ENCODE data around the gene EHBP1.

Gene EHBP1

DNA sequence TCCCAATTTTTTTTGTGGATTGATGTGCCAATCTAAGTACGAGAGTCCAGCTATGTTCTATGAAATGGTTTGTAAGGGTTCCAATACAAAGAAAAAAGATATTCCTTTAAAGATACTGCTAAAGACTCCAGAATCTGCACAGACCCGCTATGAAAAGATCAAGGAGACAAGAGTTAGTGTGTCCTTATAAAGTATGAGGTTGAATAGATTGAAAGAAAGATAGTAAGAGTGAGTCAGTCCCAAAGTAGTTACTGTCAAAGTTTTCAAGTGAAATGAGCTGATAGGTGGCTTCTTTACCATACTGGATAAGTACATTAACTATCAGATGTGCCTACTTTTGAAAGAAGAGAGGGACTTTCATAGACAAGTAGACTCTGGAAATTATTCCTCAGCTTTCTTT lies 17.9 kb upstream of the EHBP1 start:
- H3K4ac ChIP-seq (ENCODE audit: low read depth, low read length) = no peak overlapping the region
- H2AFZ ChIP-seq (ENCODE audit: insufficient read depth, low read length, poor library complexity) = no peak overlapping the region
- DNase-seq = peak in 1 of 2 donors; percentile 72
- H3K27ac ChIP-seq (ENCODE audit: low read depth, low read length) = no peak overlapping the region
- H2AK5ac ChIP-seq (ENCODE audit: low read length) = no peak overlapping the region
- no peak overlapping the region for H2BK12ac ChIP-seq (ENCODE audit: low read length)
- no peak overlapping the region for H2BK120ac ChIP-seq (ENCODE audit: insufficient read depth, low read length, poor library complexity)
- no peak overlapping the region for H3K23ac ChIP-seq (ENCODE audit: low read length)
- no peak overlapping the region for H2BK5ac ChIP-seq (ENCODE audit: low read depth, low read length, poor library complexity)
- no CpG with 5 or more reads among the region's 2 CpGs for WGBS (ENCODE audit: extremely low coverage, insufficient coverage, insufficient read length)
- H3K14ac ChIP-seq (ENCODE audit: low read length) = no peak overlapping the region
- no peak overlapping the region for H4K91ac ChIP-seq (ENCODE audit: low read depth, low read length)
- no peaks in the 10 kb centered on the region for H3K79me2 ChIP-seq (ENCODE audit: control insufficient read depth, insufficient read depth, low read length, poor library complexity)
- H4K12ac ChIP-seq (ENCODE audit: low read depth, low read length) = no peak overlapping the region
- H3K79me1 ChIP-seq (ENCODE audit: low read length) = no peaks in the 10 kb centered on the region
- H3K18ac ChIP-seq (ENCODE audit: low read length) = no peak overlapping the region
- no peaks in the 10 kb centered on the region for H3K27me3 ChIP-seq (ENCODE audit: insufficient read depth, low read length)
- H3K4me2 ChIP-seq (ENCODE audit: low read length) = no peak overlapping the region
- no peak overlapping the region for H4K8ac ChIP-seq (ENCODE audit: low read depth, low read length)
- H3K36me3 ChIP-seq (ENCODE audit: control insufficient read depth in 1 of 2, insufficient read depth in 2 of 2, low read length in 2 of 2) = no peaks in the 10 kb centered on the region
- no peak overlapping the region for H3K4me3 ChIP-seq (ENCODE audit: low read depth, low read length)
- H3K9ac ChIP-seq (ENCODE audit: low read length) = no peak overlapping the region
- no peaks in the 10 kb centered on the region for H3K9me3 ChIP-seq (ENCODE audit: insufficient read depth, low read depth, low read length)
- H3K4me1 ChIP-seq (ENCODE audit: control insufficient read depth in 1 of 2, insufficient read depth in 2 of 2, low read length in 2 of 2) = no peaks in the 10 kb centered on the region

DNA sequence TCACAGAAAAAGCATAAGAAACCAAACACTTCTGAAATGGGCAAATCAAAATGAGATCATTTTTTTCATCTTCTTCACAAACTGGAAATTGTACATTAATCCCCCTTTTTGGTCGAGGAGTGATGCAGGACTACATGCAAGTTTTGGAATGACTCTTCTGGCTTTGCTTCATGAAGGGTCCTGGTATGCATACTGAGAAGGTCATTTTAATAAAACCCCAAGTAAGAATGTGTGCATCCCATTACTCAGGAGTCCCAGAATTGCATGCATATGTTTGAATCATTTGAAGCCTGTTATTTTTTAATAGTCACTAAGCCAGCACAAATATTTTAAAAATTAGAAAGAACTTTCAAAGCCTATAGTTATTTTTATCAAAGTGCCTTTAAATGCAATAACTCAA lies 16.7 kb upstream of the EHBP1 start:
- Histone ChIP-seq H3K27ac (ENCODE audit: low read depth, low read length) (no peak overlapping the region), H3K18ac (ENCODE audit: low read length) (no peak overlapping the region), H3K79me2 (ENCODE audit: control insufficient read depth, insufficient read depth, low read length, poor library complexity) (no peaks in the 10 kb centered on the region), H3K9me3 (ENCODE audit: insufficient read depth, low read depth, low read length) (no peaks in the 10 kb centered on the region), H3K23ac (ENCODE audit: low read length) (no peak overlapping the region), H3K4me1 (ENCODE audit: control insufficient read depth in 1 of 2, insufficient read depth in 2 of 2, low read length in 2 of 2) (no peaks in the 10 kb centered on the region), H3K36me3 (ENCODE audit: control insufficient read depth in 1 of 2, insufficient read depth in 2 of 2, low read length in 2 of 2) (no peaks in the 10 kb centered on the region), H4K8ac (ENCODE audit: low read depth, low read length) (no peak overlapping the region), H3K14ac (ENCODE audit: low read length) (no peak overlapping the region), H2AFZ (ENCODE audit: insufficient read depth, low read length, poor library complexity) (no peak overlapping the region), H3K4me2 (ENCODE audit: low read length) (no peak overlapping the region), H3K4ac (ENCODE audit: low read depth, low read length) (no peak overlapping the region), H3K27me3 (ENCODE audit: insufficient read depth, low read length) (no peaks in the 10 kb centered on the region), H2BK12ac (ENCODE audit: low read length) (no peak overlapping the region), H3K4me3 (ENCODE audit: low read depth, low read length) (no peak overlapping the region), H3K79me1 (ENCODE audit: low read length) (no peaks in the 10 kb centered on the region), H2AK5ac (ENCODE audit: low read length) (no peak overlapping the region), H4K91ac (ENCODE audit: low read depth, low read length) (no peak overlapping the region), H2BK5ac (ENCODE audit: low read depth, low read length, poor library complexity) (no peak overlapping the region), H4K12ac (ENCODE audit: low read depth, low read length) (no peak overlapping the region), H2BK120ac (ENCODE audit: insufficient read depth, low read length, poor library complexity) (no peak overlapping the region), H3K9ac (ENCODE audit: low read length) (no peak overlapping the region)
- no CpG with 5 or more reads among the region's 1 CpG for WGBS (ENCODE audit: extremely low coverage, insufficient coverage, insufficient read length)
- no peak for DNase-seq

DNA sequence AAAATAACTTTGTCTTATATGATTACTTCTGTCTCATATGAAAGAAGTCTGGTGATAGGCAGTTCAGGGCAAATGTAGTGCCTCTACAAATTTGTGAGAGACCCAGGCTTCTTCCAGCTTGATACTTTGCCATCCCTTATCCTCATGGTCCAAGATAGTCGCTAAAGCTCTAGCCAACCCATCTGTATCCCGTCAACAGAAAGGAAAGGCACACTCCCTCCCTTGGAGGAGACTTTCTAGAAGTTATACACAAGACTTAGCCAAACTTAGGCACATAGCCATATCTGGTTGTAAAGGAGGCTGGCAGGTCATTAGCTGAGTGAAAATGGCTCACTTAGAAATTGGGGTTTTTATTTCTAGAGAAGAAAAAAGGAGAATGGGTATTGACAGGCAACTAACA lies 14.3 kb upstream of the EHBP1 start:
- Histone ChIP-seq H3K23ac (ENCODE audit: low read length) (no peak overlapping the region), H3K4me3 (ENCODE audit: low read depth, low read length) (no peak overlapping the region), H4K12ac (ENCODE audit: low read depth, low read length) (no peak overlapping the region), H2BK120ac (ENCODE audit: insufficient read depth, low read length, poor library complexity) (no peak overlapping the region), H3K79me2 (ENCODE audit: control insufficient read depth, insufficient read depth, low read length, poor library complexity) (no peaks in the 10 kb centered on the region), H3K79me1 (ENCODE audit: low read length) (no peaks in the 10 kb centered on the region), H3K4ac (ENCODE audit: low read depth, low read length) (no peak overlapping the region), H2BK5ac (ENCODE audit: low read depth, low read length, poor library complexity) (peak overlapping the region; percentile 19), H3K36me3 (ENCODE audit: control insufficient read depth in 1 of 2, insufficient read depth in 2 of 2, low read length in 2 of 2) (no peaks in the 10 kb centered on the region), H3K14ac (ENCODE audit: low read length) (no peak overlapping the region), H3K4me2 (ENCODE audit: low read length) (no peak overlapping the region), H2AFZ (ENCODE audit: insufficient read depth, low read length, poor library complexity) (no peak overlapping the region), H4K91ac (ENCODE audit: low read depth, low read length) (no peak overlapping the region), H3K27me3 (ENCODE audit: insufficient read depth, low read length) (no peaks in the 10 kb centered on the region), H3K27ac (ENCODE audit: low read depth, low read length) (no peak overlapping the region), H3K9ac (ENCODE audit: low read length) (no peak overlapping the region), H3K9me3 (ENCODE audit: insufficient read depth, low read depth, low read length) (no peaks in the 10 kb centered on the region), H3K18ac (ENCODE audit: low read length) (no peak overlapping the region), H4K8ac (ENCODE audit: low read depth, low read length) (no peak overlapping the region), H3K4me1 (ENCODE audit: control insufficient read depth in 1 of 2, insufficient read depth in 2 of 2, low read length in 2 of 2) (no peaks in the 10 kb centered on the region), H2BK12ac (ENCODE audit: low read length) (no peak overlapping the region), H2AK5ac (ENCODE audit: low read length) (peak overlapping the region; percentile 18)
- no peak for DNase-seq
- WGBS (ENCODE audit: extremely low coverage, insufficient coverage, insufficient read length) = no CpG with 5 or more reads among the region's 2 CpGs

- H3K27ac ChIP-seq (ENCODE audit: low read depth, low read length) = no peak overlapping the region
- H3K23ac ChIP-seq (ENCODE audit: low read length) = no peak overlapping the region
- no peaks in the 10 kb centered on the region for H3K27me3 ChIP-seq (ENCODE audit: insufficient read depth, low read length)
- H2BK12ac ChIP-seq (ENCODE audit: low read length) = no peak overlapping the region
- H3K4me1 ChIP-seq (ENCODE audit: control insufficient read depth in 1 of 2, insufficient read depth in 2 of 2, low read length in 2 of 2) = no peaks in the 10 kb centered on the region
- no peak overlapping the region for H2AK5ac ChIP-seq (ENCODE audit: low read length)
- H4K12ac ChIP-seq (ENCODE audit: low read depth, low read length) = no peak overlapping the region
- H4K8ac ChIP-seq (ENCODE audit: low read depth, low read length) = no peak overlapping the region
- DNase-seq = no peak
- no peak overlapping the region for H3K18ac ChIP-seq (ENCODE audit: low read length)
- H3K9me3 ChIP-seq (ENCODE audit: insufficient read depth, low read depth, low read length) = no peaks in the 10 kb centered on the region
- no peaks in the 10 kb centered on the region for H3K79me1 ChIP-seq (ENCODE audit: low read length)
- H3K4me2 ChIP-seq (ENCODE audit: low read length) = no peak overlapping the region
- no peak overlapping the region for H3K4ac ChIP-seq (ENCODE audit: low read depth, low read length)
- no peak overlapping the region for H4K91ac ChIP-seq (ENCODE audit: low read depth, low read length)
- H3K79me2 ChIP-seq (ENCODE audit: control insufficient read depth, insufficient read depth, low read length, poor library complexity) = no peaks in the 10 kb centered on the region
- H2AFZ ChIP-seq (ENCODE audit: insufficient read depth, low read length, poor library complexity) = no peak overlapping the region
- H2BK120ac ChIP-seq (ENCODE audit: insufficient read depth, low read length, poor library complexity) = no peak overlapping the region
- no peak overlapping the region for H3K9ac ChIP-seq (ENCODE audit: low read length)
- H3K36me3 ChIP-seq (ENCODE audit: control insufficient read depth in 1 of 2, insufficient read depth in 2 of 2, low read length in 2 of 2) = no peaks in the 10 kb centered on the region
- no peak overlapping the region for H2BK5ac ChIP-seq (ENCODE audit: low read depth, low read length, poor library complexity)
- H3K14ac ChIP-seq (ENCODE audit: low read length) = no peak overlapping the region
- H3K4me3 ChIP-seq (ENCODE audit: low read depth, low read length) = no peak overlapping the region
These were observed 13.3 kb upstream of the EHBP1 start for GRCh38 chr2:62692225-62692624.

GRCh38 chr2:62698653-62699052 lies 6.9 kb upstream of the EHBP1 start:
- Histone ChIP-seq H2BK5ac (ENCODE audit: low read depth, low read length, poor library complexity) (no peak overlapping the region), H4K91ac (ENCODE audit: low read depth, low read length) (no peak overlapping the region), H2BK120ac (ENCODE audit: insufficient read depth, low read length, poor library complexity) (no peak overlapping the region), H4K12ac (ENCODE audit: low read depth, low read length) (no peak overlapping the region), H3K79me2 (ENCODE audit: control insufficient read depth, insufficient read depth, low read length, poor library complexity) (no peaks in the 10 kb centered on the region), H2AK5ac (ENCODE audit: low read length) (no peak overlapping the region), H3K27ac (ENCODE audit: low read depth, low read length) (no peak overlapping the region), H2AFZ (ENCODE audit: insufficient read depth, low read length, poor library complexity) (no peak overlapping the region), H3K36me3 (ENCODE audit: control insufficient read depth in 1 of 2, insufficient read depth in 2 of 2, low read length in 2 of 2) (no peaks in the 10 kb centered on the region), H3K18ac (ENCODE audit: low read length) (no peak overlapping the region), H3K23ac (ENCODE audit: low read length) (no peak overlapping the region), H3K4me2 (ENCODE audit: low read length) (no peak overlapping the region), H4K8ac (ENCODE audit: low read depth, low read length) (no peak overlapping the region), H3K79me1 (ENCODE audit: low read length) (no peaks in the 10 kb centered on the region), H3K27me3 (ENCODE audit: insufficient read depth, low read length) (no peaks in the 10 kb centered on the region), H3K14ac (ENCODE audit: low read length) (no peak overlapping the region), H3K4me1 (ENCODE audit: control insufficient read depth in 1 of 2, insufficient read depth in 2 of 2, low read length in 2 of 2) (no peaks in the 10 kb centered on the region), H3K9me3 (ENCODE audit: insufficient read depth, low read depth, low read length) (no peaks in the 10 kb centered on the region), H3K4me3 (ENCODE audit: low read depth, low read length) (no peak overlapping the region), H3K4ac (ENCODE audit: low read depth, low read length) (no peak overlapping the region), H3K9ac (ENCODE audit: low read length) (no peak overlapping the region), H2BK12ac (ENCODE audit: low read length) (no peak overlapping the region)
- no CpG with 5 or more reads among the region's 1 CpG for WGBS (ENCODE audit: extremely low coverage, insufficient coverage, insufficient read length)
- no peak for DNase-seq
